Stimulated activated CD8-positive, alpha-beta memory T cell treated with anti-CD3 and anti-CD28 coated beads, Interleukin-15, amount 100 ng/mL, for 4 hours (primary cell): Measurements from ENCODE around the gene MEIOB.

Experiments
- DNase-seq, 2 donors: peaks; one replicate each; pipeline ENCODE4 v3.0.0-alpha.2; 2020; ENCODE audit warnings: low read depth in 2 of 2

MEIOB gene

DNA sequence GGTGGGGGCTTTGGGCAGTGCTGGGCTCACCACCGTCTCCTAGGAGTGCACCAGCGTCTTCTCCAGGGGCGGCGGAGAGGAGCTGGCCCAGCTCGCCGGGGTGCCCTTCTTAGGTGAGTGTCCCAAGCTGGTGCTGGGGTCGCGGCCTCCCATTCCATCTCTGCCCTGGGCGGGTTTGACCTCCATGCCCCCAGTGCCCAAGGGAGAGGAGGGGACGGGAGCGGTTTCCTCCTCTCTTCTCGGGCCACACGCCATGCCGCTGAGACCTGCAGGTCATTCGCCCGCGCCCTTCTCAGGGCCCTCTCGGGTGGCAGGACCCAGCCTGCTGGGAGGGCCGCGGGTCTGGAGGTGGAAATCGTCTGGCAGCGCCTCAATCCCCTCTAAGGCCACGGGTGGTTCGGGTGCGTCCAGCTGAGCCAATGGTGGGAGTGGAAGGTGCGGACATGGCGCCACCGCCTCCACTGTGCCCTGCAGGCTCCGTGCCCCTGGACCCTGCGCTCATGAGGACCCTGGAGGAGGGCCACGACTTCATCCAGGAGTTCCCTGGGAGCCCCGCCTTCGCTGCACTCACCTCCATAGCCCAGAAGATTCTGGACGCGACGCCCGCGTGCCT lies 83.8 kb downstream of the MEIOB start:
- DNase-seq = no peak

DNA sequence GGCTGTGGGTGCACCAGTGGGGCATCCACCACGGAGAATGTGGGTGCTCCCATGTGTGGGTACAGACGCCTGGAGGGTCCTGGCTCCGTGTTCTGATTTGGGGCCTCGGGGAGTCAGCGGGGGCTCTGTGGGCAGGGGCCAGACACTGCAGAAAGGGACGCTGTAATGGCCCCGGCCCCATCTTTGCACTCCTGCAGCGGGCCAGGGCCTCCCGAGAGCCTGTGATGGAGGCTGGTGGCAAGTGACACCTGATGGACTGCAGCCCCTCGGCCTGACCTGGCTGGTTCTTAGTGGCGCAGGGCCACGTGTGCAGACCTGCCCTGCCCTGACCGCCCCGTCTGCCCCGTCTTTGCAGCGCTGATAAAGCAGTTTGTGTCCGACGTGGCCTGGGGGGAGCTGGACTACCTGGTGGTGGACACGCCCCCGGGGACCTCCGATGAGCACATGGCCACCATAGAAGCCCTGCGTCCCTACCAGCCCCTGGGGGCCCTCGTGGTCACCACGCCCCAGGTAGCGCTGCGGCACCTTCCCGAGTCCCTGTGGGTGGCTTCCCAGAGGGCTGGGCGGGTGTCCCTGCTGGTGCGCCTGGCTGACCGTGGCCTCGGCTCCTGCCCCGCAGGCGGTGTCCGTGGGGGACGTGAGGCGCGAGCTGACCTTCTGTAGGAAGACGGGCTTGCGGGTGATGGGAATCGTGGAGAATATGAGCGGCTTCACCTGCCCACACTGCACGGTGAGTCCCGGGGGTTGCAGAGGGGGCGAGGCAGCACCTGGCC lies 84.5 kb downstream of the MEIOB start:
- no peak for DNase-seq

DNA sequence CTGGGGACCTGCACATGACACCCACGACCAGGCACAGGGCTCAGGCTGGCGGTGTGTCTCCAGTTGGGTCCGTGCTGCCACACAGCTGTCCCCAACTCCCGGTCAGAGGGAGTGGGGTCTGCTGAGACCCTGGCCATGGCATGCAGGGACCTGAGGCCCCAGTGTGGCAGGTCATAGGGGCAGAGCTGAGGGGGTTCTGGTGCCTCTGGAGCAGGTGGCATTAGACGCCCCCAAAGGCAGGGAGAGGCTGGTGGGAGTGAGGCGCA lies 85.0 kb downstream of the MEIOB start:
- no peak for DNase-seq

DNA sequence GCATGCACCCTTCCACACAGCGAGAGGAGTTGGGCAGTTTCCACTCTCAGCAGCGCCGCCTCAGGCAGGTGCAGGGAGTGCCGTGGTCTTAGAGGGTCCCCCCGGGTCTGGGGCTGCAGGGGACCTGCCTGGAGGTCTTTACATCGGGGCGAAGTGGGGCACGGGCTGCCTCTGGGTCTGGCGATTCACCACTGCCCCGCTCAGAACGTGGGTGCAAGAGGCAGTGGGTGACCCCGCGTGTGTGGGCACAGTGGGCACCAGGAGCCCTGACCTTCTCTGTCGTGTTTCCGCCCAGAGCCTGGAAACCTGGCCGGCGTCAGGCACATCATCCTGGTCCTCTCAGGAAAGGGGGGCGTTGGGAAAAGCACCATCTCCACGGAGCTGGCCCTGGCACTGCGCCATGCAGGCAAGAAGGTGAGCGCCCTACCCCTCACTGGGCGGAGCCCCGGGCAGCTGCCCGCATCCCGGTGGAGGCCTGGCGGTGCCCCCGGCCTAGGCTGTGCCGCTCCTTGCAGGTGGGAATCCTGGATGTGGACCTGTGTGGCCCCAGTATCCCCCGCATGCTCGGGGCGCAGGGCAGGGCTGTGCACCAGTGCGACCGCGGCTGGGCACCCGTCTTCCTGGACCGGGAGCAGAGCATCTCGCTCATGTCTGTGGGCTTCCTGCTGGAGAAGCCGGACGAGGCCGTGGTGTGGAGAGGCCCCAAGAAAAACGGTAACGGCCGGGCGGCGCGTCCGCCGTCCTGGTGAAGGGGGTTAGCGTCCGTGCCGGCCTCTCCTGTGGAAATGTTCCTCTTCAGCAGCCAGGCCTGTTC lies 85.5 kb downstream of the MEIOB start:
- DNase-seq = no peak

DNA sequence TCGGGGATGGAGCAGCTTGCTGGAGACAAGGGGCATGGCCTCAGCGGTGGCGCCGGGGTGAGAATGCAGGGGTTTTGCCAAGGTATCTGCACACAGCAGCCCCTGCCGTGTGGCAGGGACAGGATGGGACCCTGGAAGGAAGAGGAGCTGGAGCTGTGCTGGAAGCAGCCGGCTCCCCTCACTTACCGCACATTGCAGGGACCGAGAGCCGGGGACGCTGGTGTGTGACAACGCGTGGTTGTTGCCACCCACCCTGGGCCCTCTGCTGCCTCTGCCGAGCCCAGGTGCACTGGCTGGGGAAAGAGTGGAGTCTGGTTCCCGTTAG lies 86.2 kb downstream of the MEIOB start:
- DNase-seq = no peak

DNA sequence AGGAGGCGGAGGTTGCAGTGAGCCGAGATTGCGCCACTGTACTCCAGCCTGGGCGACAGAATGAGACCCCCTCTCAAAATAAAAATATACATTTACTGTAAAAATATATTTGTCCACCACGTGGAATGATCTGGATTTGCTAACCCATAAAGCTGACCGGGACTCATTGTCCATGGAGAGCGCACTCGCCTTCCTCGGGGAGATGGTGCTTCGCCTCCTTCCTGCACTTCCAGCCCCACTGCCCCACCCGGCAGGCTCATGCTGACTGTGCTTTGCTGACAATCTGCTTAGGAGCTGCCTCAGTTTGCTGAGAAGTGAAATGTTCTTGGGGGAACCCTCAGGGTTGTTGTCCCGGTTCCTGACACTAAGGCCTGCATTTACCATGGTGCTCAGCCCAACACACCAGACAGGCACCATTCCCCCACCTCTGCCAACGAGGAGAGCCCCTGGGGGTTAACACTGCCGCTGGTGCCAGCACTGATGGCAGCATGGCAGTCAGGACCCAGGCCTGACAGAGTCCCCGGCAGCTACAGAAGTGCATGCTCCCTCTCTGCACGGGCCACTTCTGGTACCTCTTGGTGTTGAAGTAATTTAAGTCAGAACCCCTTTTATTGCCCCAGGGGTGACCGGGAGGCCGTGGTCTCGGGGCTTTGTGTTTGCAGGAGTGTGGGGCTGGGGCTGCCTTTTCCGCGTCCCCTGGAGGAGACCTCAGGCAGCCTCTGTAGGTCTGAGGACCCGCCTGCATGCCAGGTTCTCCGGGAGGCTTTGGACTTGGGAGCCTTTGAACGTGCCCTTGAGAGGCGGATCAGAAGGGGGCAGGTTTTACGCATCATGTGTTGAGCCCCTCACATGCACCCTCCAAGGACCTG lies 86.8 kb downstream of the MEIOB start:
- DNase-seq = no peak
